Muscle of arm (tissue), 12 donors: Measurements from ENCODE around the gene DPP6. TPM values are rescaled to one million over a fixed set of nuclear protein-coding genes. Genes with fewer than 3 reads are reported as not detected.
"Not testable (repeated sequence)": the region's sequence is repeated elsewhere in the genome, so short reads cannot be mapped to it uniquely, and the experiment has no call there.

Experiments used
- DNase-seq: peaks from one replicate; pipeline ENCODE4 v3.0.0-alpha.2; 2013
- polyA plus RNA-seq, 12 donors: library from polyadenylated mRNA; unstranded; fragments of 120-200 nt; gene quantifications; one replicate each; pipeline ENCODE4 v1.2.1, GENCODE V29; 2013; ENCODE audit not compliant: insufficient read length in 12 of 12

Gene DPP6
- polyA plus RNA-seq, 12 donors = 3.1 to 7.7 (median 5.7) TPM; not detected in 1

GRCh38 chr7:154928136-154929005 lies 876.2 kb downstream of the DPP6 start:
- DNase-seq = peak; percentile 96

- no peak for DNase-seq
These were observed 877.0 kb downstream of the DPP6 start for GRCh38 chr7:154929006-154929726.

GRCh38 chr7:154931906-154932305 lies 879.7 kb downstream of the DPP6 start:
- DNase-seq = no peak

GRCh38 chr7:154934353-154934952 lies 882.3 kb downstream of the DPP6 start:
- DNase-seq = not testable (repeated sequence)

GRCh38 chr7:154937837-154938236 lies 885.6 kb downstream of the DPP6 start:
- DNase-seq = no peak

GRCh38 chr7:154942691-154943090 lies 890.5 kb downstream of the DPP6 start:
- no peak for DNase-seq
